Endodermal cell (in vitro differentiated cells): ENCODE measurements around the gene RASGRF2. TPM values are rescaled to one million over a fixed set of nuclear protein-coding genes. Genes with fewer than 3 reads are reported as not detected.
A peak's percentile ranks its signal among the peaks of the same experiment; 100 is the strongest.

Experiments used
- DNase-seq: peaks from one replicate; pipeline ENCODE4 v3.0.0-alpha.2; 2017
- H3K27ac ChIP-seq: 2 replicates; pipeline ENCODE4 v1.5.1; 2013; ENCODE audit warnings: mild to moderate bottlenecking, low read depth, low read length, moderate library complexity
- H3K27me3 ChIP-seq: 2 replicates; pipeline ENCODE4 v1.6.1; 2013; ENCODE audit warnings: mild to moderate bottlenecking, low read length, moderate library complexity; ENCODE audit not compliant: insufficient read depth, control insufficient read depth, poor library complexity, severe bottlenecking
- H3K36me3 ChIP-seq: 2 replicates; pipeline ENCODE4 v1.7.0; 2013; ENCODE audit warnings: mild to moderate bottlenecking, low read length, moderate library complexity; ENCODE audit not compliant: control insufficient read depth, insufficient read depth
- H3K4me1 ChIP-seq: one replicate; pipeline ENCODE4 v1.7.0; 2013; ENCODE audit warnings: low read length; ENCODE audit not compliant: control insufficient read depth, insufficient read depth
- H3K4me3 ChIP-seq: 2 replicates; pipeline ENCODE4 v1.5.1; 2013; ENCODE audit warnings: mild to moderate bottlenecking, low read length, moderate library complexity
- H3K9ac ChIP-seq: 2 replicates; pipeline ENCODE4 v1.6.1; 2013; ENCODE audit warnings: mild to moderate bottlenecking, low read length, moderate library complexity; ENCODE audit not compliant: poor library complexity, severe bottlenecking; ENCODE audit errors: extremely low read depth
- H3K9me3 ChIP-seq: 2 replicates; pipeline ENCODE4 v1.6.1; 2013; ENCODE audit warnings: mild to moderate bottlenecking, low read length, moderate library complexity; ENCODE audit not compliant: control insufficient read depth
- H3K27ac Mint-ChIP-seq: 2 replicates; pipeline ENCODE4 v1.8.0; 2020; ENCODE audit warnings: mixed read lengths
- H3K27me3 Mint-ChIP-seq: 2 replicates; pipeline ENCODE4 v1.8.0; 2021; ENCODE audit warnings: mild to moderate bottlenecking, mixed read lengths; ENCODE audit not compliant: insufficient read depth
- H3K36me3 Mint-ChIP-seq: 2 replicates; pipeline ENCODE4 v1.8.0; 2020; ENCODE audit warnings: low read depth, mixed read lengths
- H3K4me1 Mint-ChIP-seq: 2 replicates; pipeline ENCODE4 v1.8.0; 2020; ENCODE audit warnings: mixed read lengths
- H3K4me3 Mint-ChIP-seq: 2 replicates; pipeline ENCODE4 v1.8.0; 2020; ENCODE audit warnings: mild to moderate bottlenecking, moderate library complexity, mixed read lengths
- H3K9me3 Mint-ChIP-seq: 2 replicates; pipeline ENCODE4 v1.8.0; 2020; ENCODE audit warnings: mild to moderate bottlenecking, mixed read lengths
- CTCF ChIP-seq: fragments of 200-600 bp; sonication (generic); conservative IDR thresholded peaks from 2 replicates; pipeline ENCODE4 v1.5.0; 2021; ENCODE audit warnings: antibody characterized with exemption, mild to moderate bottlenecking
- WGBS, 2 experiments: methylation state at CpG; one replicate each; pipeline versions ENCODE4 v1.1.5 to v1.1.7; 2013; ENCODE audit warnings: missing lambda C conversion rate in 2 of 2, mixed read lengths in 1 of 2; ENCODE audit not compliant: insufficient coverage in 1 of 2, insufficient read length in 1 of 2; 5-methylcytosine and 5-hydroxymethylcytosine counted together
- total RNA-seq, 2 donors: library from RNA; stranded (reverse); fragmentation: NEBNext Ultra II Directional in 1 of 2; extraction: Animal tissue kit (Norgen Biotek cat#: 25700) in 1 of 2; gene quantifications; 2 replicates in 1 of 2; 3 replicates in 1 of 2; pipeline ENCODE4 v1.2.1, GENCODE V29; 2021

RASGRF2 gene
- total RNA-seq, 2 donors from 2014 or later = 0.64 to 14.4 TPM

GRCh38 chr5:81245871-81246235 lies 285.7 kb downstream of the RASGRF2 start:
- peaks cover 50% of the 10 kb centered on the region for H3K4me1 Mint-ChIP-seq
- Histone ChIP-seq H3K9ac (no peak overlapping the region), H3K36me3 (peaks cover 7% of the 10 kb centered on the region), H3K27me3 (no peaks in the 10 kb centered on the region), H3K27ac (no peak overlapping the region), H3K4me3 (no peak overlapping the region), H3K4me1 (peaks cover 30% of the 10 kb centered on the region), H3K9me3 (peaks cover 8% of the 10 kb centered on the region)
- no peak for TF ChIP-seq CTCF
- no peak for DNase-seq
- no peak overlapping the region for H3K4me3 Mint-ChIP-seq
- H3K27ac Mint-ChIP-seq = no peak overlapping the region
- no peaks in the 10 kb centered on the region for H3K27me3 Mint-ChIP-seq
- peaks cover 2% of the 10 kb centered on the region for H3K9me3 Mint-ChIP-seq
- H3K36me3 Mint-ChIP-seq = peaks cover 8% of the 10 kb centered on the region
- 88 to 92% methylated on average over 3 to 5 of the region's 5 CpGs for WGBS, 2 experiments

- TF ChIP-seq CTCF = no peak
- Histone ChIP-seq H3K9ac (no peak overlapping the region), H3K27ac (no peak overlapping the region), H3K4me1 (peaks cover 30% of the 10 kb centered on the region), H3K27me3 (no peaks in the 10 kb centered on the region), H3K9me3 (peaks cover 8% of the 10 kb centered on the region), H3K36me3 (peaks cover 7% of the 10 kb centered on the region), H3K4me3 (no peak overlapping the region)
- DNase-seq = no peak
- WGBS, 2 experiments = 93 to 100% methylated on average over 4 to 6 of the region's 6 CpGs
- Mint-ChIP-seq H3K4me1 (peaks cover 46% of the 10 kb centered on the region), H3K27ac (peak overlapping the region; percentile 1), H3K27me3 (no peaks in the 10 kb centered on the region), H3K4me3 (no peak overlapping the region), H3K9me3 (peaks cover 2% of the 10 kb centered on the region), H3K36me3 (peaks cover 8% of the 10 kb centered on the region)
These were observed 286.5 kb downstream of the RASGRF2 start for GRCh38 chr5:81246697-81247096.

DNA sequence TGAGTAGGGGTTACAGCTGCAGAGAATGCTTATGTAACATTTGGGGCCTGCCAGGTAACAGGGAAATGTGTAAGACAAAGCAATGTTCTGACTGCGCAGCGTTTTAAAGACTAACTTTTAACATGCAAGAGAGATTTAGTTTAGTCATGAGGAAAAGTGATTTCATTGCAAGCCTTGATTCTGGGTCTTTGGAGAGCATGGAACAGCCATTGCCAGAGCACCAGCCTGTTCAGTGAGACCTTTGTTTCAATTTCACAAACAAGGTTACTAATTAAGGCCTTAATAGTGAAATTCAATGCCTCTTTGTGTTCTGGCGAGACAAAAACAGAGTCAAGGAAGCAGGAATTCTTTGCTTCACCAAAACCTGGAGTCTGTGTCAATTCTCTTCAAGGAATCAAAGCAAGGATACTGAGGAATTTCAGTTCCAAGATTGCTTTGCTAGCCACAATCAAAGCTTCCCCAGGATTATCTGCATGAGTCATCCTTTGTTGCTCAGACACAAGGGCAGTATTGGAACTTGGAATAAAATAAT lies 287.3 kb downstream of the RASGRF2 start:
- H3K4me1 ChIP-seq = peaks cover 30% of the 10 kb centered on the region
- WGBS, 2 experiments = 76 to 80% methylated on average over 3 of the region's 3 CpGs
- peaks cover 2% of the 10 kb centered on the region for H3K9me3 Mint-ChIP-seq
- no peak for DNase-seq
- H3K36me3 ChIP-seq = peaks cover 7% of the 10 kb centered on the region
- peaks cover 8% of the 10 kb centered on the region for H3K36me3 Mint-ChIP-seq
- no peaks in the 10 kb centered on the region for H3K27me3 Mint-ChIP-seq
- peak overlapping the region; percentile 1 for H3K27ac Mint-ChIP-seq
- peak overlapping the region; percentile 59 for H3K27ac ChIP-seq
- no peak overlapping the region for H3K4me3 Mint-ChIP-seq
- no peak overlapping the region for H3K4me3 ChIP-seq
- peaks cover 8% of the 10 kb centered on the region for H3K9me3 ChIP-seq
- peak overlapping the region; percentile 18 for H3K9ac ChIP-seq
- peaks cover 44% of the 10 kb centered on the region for H3K4me1 Mint-ChIP-seq
- TF ChIP-seq CTCF = no peak
- no peaks in the 10 kb centered on the region for H3K27me3 ChIP-seq
